ENCODE results near the gene MYO7B.

The MYO7B gene

GRCh38 chr2:127535422-127535901, at the start of gene MYO7B:
Gene MYO7B, plus strand, starts transcription at chr2:127535683. Its CDS starts 24,040 bp downstream, at chr2:127559723.
- DNase-seq (ENCODE audit: low read depth in 2 of 2), result no peak

- DNase-seq (ENCODE audit: low read depth in 2 of 2), result no peak
These were observed 49.8 kb upstream of the MYO7B start for GRCh38 chr2:127485694-127486071.

DNA sequence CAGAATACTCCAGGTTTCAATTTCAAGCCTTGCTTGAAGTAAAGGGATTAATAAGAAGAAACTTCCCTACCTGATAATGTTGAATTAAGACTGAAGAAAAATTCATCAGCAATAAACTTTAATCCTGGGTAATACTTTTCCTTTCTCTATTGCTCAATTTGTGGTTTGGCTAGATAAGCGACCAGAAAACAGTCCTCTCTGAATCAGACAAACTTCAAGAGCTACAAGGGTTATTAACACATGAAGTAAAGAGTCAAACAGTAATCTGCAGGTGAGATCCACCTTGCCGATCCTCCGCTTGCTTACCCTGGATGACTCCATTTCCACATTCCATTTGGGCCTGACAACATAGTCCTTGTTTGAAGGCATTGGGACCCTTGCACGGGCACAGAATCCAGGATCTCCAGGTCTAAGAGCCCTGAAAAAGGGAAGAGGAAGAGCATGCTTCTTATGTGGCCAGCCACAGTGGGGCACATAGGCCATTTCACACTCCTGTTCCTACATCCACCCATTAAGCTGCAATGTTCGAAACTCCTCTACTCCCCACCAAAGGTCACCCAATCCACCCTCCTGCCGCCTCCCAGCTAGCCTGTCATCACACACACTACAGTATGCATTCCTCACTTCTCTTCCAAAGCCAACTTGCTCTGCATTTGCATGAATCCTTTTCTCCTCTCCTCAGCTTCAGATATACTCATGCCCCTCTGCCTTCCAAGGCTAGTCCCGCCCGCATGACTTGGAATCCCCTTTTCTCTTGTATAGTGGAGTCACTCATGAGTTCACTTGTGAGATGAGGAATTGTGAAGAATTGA, 49.0 kb upstream of the MYO7B start:
- DNase-seq (ENCODE audit: low read depth in 2 of 2), result no peak

GRCh38 chr2:127490283-127490682, 45.2 kb upstream of the MYO7B start:
- DNase-seq (ENCODE audit: low read depth in 2 of 2), result no peak

GRCh38 chr2:127498386-127498785, 37.1 kb upstream of the MYO7B start:
- no peak for DNase-seq (ENCODE audit: low read depth in 2 of 2)

GRCh38 chr2:127503491-127503890, 32.0 kb upstream of the MYO7B start:
- DNase-seq (ENCODE audit: low read depth in 2 of 2), result no peak

- no peak for DNase-seq (ENCODE audit: low read depth in 2 of 2)
These were observed 30.7 kb upstream of the MYO7B start for GRCh38 chr2:127504552-127505430.

DNA sequence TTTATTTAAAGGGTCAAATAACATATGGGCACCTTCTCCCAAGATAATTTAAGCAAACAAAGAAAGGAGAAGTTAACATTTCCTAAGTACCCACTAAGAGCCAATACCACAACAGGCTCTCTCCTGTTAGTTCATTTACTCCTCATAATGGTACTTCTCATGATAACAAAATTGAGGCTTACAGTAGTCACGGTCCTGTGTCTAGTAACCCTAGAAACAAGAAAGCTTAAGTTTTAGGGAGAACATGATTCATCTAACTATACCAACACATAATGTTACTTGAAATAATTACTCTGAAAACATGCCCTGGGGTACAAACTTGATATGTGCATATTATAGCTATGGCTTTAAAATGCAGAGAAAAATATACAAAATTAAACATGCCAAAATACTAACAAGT, 29.0 kb upstream of the MYO7B start:
- DNase-seq (ENCODE audit: low read depth in 2 of 2), result no peak

DNA sequence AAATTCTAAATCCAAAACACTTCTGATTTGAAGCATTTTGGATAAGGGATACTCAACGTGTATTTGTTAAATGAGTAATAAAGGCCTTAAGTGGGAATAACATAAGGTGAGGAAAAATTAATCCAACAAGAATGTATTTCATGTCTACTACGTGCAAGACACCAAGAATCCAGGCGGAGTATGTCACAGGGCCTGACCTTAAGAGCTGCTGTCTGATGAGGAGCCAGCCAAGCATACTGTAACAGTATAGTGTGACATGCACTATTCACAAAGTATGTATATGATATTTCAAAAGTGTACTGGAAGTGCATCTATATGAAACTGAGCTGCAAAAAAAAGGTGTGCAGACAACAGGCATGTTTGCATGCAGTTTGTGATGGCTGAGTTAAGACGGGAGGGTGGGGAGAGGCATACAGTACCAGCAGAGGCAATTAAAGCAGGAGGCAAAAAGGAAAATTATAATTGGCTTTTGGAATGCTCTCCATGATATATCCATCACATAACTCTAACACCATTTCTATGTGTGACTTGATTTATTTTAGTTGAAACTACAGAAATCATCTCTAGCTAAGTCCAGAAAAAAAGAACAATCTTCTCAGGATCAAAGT, 27.4 kb upstream of the MYO7B start:
- no peak for DNase-seq (ENCODE audit: low read depth in 2 of 2)

DNA sequence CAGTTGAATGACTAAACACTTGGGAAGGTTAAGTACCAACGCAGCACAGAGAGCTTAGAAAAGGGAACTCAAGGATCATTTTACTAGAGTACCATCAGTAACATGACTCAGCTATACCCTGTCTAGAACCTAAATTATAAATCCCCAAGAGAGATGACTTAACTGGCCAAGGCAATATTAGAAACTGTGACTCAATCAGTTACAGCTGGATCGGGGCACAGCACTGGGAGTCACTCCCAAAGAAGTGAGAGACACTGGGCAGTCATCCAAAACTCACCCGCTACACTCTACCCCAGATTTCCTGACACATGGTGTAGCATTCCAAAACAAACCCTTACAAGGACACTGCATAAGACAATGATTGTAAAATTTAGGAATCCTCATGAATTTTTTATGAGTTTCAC, 26.9 kb upstream of the MYO7B start:
- DNase-seq (ENCODE audit: low read depth in 2 of 2), result no peak

DNA sequence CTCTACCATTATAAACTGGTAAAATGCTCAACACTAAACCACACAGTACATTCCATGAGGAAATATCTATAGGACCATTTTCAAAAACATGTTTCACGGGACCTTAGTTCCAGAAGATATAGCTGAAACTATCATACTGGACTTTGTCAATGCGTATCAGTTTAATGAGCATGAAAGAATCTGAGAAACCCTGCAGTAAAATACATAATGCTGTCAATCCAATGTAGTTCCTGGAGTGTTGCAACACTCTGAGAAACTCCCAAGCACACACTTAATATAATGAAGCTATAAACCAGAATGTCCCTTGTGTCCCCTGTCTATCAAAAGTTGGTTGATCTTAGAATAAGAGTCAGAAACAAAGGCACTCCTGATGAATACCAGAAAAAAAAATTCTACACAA, 25.4 kb upstream of the MYO7B start:
- no peak for DNase-seq (ENCODE audit: low read depth in 2 of 2)

DNA sequence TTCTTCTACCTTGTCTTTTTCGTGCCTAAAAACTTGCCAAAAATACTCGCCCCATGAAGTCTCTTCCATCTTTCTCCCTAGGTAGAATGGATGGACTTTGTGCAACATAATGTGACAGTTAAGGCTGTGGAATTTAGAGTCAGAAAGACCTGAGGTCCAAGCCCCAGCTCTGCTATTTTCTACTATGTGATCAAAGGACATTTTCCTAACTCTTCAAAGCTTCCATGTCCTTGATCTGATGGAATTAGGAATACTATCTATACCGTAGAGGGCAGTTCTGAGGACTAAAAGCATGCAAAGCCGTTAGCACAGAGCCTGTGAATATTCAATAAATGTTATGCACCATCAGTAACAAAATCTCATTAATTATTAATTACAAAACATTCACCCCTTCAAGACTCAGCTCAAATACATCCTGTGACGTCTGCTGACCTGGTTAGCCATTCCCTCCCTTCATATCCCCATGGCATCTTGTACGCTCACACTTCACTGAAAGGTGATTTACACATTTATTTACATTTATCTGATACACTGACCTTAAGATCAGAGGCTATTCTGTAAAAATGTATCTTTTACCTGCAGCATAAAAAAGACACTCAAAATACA, 24.3 kb upstream of the MYO7B start:
- no peak for DNase-seq (ENCODE audit: low read depth in 2 of 2)

- no peak for DNase-seq (ENCODE audit: low read depth in 2 of 2)
These were observed 23.6 kb upstream of the MYO7B start for GRCh38 chr2:127511917-127512316.

DNA sequence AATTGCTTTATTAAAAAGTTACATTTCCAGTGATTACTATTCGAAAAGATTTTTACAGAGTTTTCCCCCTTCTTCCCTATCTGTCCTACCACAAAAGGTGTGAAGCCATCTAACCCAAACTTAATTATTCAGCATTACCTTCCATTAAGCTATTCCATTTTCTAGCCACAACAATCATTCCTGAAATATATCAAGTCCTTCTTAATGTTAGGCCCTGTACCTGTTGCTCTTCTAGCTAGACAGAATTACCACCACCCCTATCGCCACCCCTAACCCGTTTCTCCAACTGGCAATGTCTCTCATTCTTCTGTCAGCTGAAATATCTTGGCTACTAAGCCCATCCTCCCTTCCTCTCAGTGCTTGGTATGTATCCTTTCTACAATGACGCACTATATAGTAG, 23.1 kb upstream of the MYO7B start:
- DNase-seq (ENCODE audit: low read depth in 2 of 2), result no peak

- no peak for DNase-seq (ENCODE audit: low read depth in 2 of 2)
These were observed 21.4 kb upstream of the MYO7B start for GRCh38 chr2:127514076-127514475.

DNA sequence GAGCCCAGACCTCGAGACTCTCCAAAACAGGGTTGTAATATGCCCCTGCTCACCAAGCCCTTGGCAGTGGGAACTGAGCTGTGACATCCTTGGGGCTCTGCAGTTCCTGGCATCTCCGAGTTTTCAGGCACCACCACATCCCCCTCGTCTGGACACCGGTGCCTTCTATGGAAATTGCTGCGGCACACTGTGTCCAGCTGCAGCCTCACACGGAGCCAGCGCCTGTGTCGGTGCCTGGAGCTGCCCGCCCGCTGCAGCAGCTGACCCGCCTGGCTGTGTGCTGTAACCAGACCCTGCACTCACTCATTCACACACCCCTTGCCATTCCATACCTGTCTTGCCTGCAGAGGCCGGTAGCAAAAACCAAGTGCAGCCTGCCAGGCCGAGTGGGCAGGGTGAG, 21.0 kb upstream of the MYO7B start:
- no peak for DNase-seq (ENCODE audit: low read depth in 2 of 2)

GRCh38 chr2:127515383-127515915, 20.0 kb upstream of the MYO7B start:
- DNase-seq (ENCODE audit: low read depth in 2 of 2), result no peak

GRCh38 chr2:127516041-127516762, 19.3 kb upstream of the MYO7B start:
- DNase-seq (ENCODE audit: low read depth in 2 of 2), result no peak

GRCh38 chr2:127517465-127517864, 18.0 kb upstream of the MYO7B start:
- no peak for DNase-seq (ENCODE audit: low read depth in 2 of 2)

DNA sequence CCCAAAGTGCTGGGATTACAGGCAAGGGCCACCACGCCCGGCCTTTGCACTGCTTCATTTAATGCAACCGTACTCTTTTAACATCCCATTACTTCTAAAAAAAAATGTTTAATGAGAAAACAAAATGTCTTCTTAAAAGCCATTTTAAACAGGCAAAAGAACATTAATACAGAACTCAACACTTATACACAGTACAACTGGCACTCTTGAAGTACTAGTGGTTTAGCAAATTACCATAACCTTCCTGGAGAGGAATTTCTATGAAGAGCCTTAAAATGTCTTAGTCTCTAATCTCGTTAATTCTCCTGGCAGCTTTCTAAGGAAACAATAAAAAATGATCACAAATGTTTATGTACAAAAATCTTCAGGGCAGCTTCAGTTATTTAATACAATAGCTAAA, 15.1 kb upstream of the MYO7B start:
- DNase-seq (ENCODE audit: low read depth in 2 of 2), result no peak
